Ishikawa (cell line): ENCODE results near the gene CLDND1.

Source experiments
- EGR1 ChIP-seq: IDR thresholded peaks from 2 replicates; pipeline ENCODE4 v1.6.1; 2012
- EP300 ChIP-seq: IDR thresholded peaks from 2 replicates; pipeline ENCODE4 v1.6.1; 2012; ENCODE audit warnings: borderline replicate concordance
- MAX ChIP-seq: IDR thresholded peaks from 2 replicates; pipeline ENCODE4 v1.6.1; 2012
- RAD21 ChIP-seq: IDR thresholded peaks from 2 replicates; pipeline ENCODE4 v1.6.1; 2012; ENCODE audit warnings: low read depth
- REST ChIP-seq: IDR thresholded peaks from 2 replicates; pipeline ENCODE4 v1.6.1; 2012; ENCODE audit warnings: low read depth, mild to moderate bottlenecking
- TAF1 ChIP-seq: IDR thresholded peaks from 2 replicates; pipeline ENCODE4 v1.6.1; 2012; ENCODE audit warnings: low read depth, mild to moderate bottlenecking
- TCF12 ChIP-seq: IDR thresholded peaks from 2 replicates; pipeline ENCODE4 v1.6.1; 2012; ENCODE audit warnings: low read depth
- TEAD4 ChIP-seq: IDR thresholded peaks from 2 replicates; pipeline ENCODE4 v1.6.1; 2012

- TF ChIP-seq EP300 (no peak), RAD21 (no peak), TAF1 (no peak), MAX (no peak), TCF12 (no peak), TEAD4 (no peak), EGR1 (no peak), REST (no peak)
Measured at GRCh38 chr3:98541695-98542094, 19.0 kb upstream of the CLDND1 start.
